Thyroid gland (tissue), 4 donors: ENCODE data around the gene IGF2BP3. TPM values are rescaled to one million over a fixed set of nuclear protein-coding genes. Genes with fewer than 3 reads are reported as not detected.
"Not testable (repeated sequence)": the region's sequence is repeated elsewhere in the genome, so short reads cannot be mapped to it uniquely, and the experiment has no call there.

Experiments used
- DNase-seq, 2 donors: peaks; one replicate each; pipeline ENCODE4 v3.0.0-alpha.2; 2019
- H3K27ac ChIP-seq, 3 donors: fragments of 200-600 bp; sonication (generic); 1 replicate in 2 of 3; 2 replicates in 1 of 3; pipeline ENCODE4 v1.5.1; 2016 to 2019; ENCODE audit warnings: mild to moderate bottlenecking in 1 of 3, moderate library complexity in 1 of 3
- H3K27me3 ChIP-seq: fragments of 200-600 bp; sonication (generic); one replicate; pipeline ENCODE4 v1.5.1; 2019
- H3K36me3 ChIP-seq, 2 donors: fragments of 200-600 bp; sonication (generic); one replicate each; pipeline ENCODE4 v1.5.1; 2016 to 2019
- H3K4me1 ChIP-seq, 2 donors: fragments of 200-600 bp; sonication (generic); one replicate each; pipeline ENCODE4 v1.5.1; 2017 to 2019
- H3K4me3 ChIP-seq, 3 donors: fragments of 200-600 bp; sonication (generic); replicated peaks in 1 of 3; 1 replicate in 2 of 3; 2 replicates in 1 of 3; pipeline ENCODE4 v1.5.1; 2016; ENCODE audit warnings: mild to moderate bottlenecking in 1 of 3
- H3K9me3 ChIP-seq: fragments of 200-600 bp; sonication (generic); one replicate; pipeline ENCODE4 v1.5.1; 2017
- CTCF ChIP-seq, 6 experiments: fragments of 200-600 bp in 3 of 6; fragments of 450-650 bp in 3 of 6; sonication (generic) in 3 of 6; IDR thresholded peaks; one replicate each; pipeline ENCODE4 v1.5.1; 2016 to 2019; ENCODE audit warnings: antibody characterized with exemption in 6 of 6, mild to moderate bottlenecking in 2 of 6, inconsistent platforms in 1 of 6, moderate library complexity in 1 of 6
- POLR2A ChIP-seq, 2 donors: fragments of 450-650 bp; IDR thresholded peaks; one replicate each; pipeline ENCODE4 v1.6.1; 2017; ENCODE audit warnings: antibody characterized with exemption in 2 of 2, mild to moderate bottlenecking in 2 of 2, moderate library complexity in 1 of 2
- WGBS, 2 donors: methylation state at CpG; one replicate each; pipeline ENCODE4 v1.1.5; 2017; 5-methylcytosine and 5-hydroxymethylcytosine counted together
- intact Hi-C: fragments of 100-400 bp; cut with DNase I; formaldehyde crosslinking; loops from one replicate; pipeline ENCODE4 v1.15.1; 2023
- total RNA-seq, 4 donors: library from RNA; depleted of rRNA; stranded (reverse); fragments of >200 nt; gene quantifications; one replicate each; pipeline ENCODE4 v1.2.3, GENCODE V29; 2016

IGF2BP3 gene
- total RNA-seq, 4 donors from 2014 or later: 0.67 to 5.2 (median 3.4) TPM

- Histone ChIP-seq H3K27me3 (no peaks in the 10 kb centered on the region), H3K4me3 (no peak overlapping the region), H3K9me3 (no peaks in the 10 kb centered on the region), H3K4me1 (no peaks in the 10 kb centered on the region), H3K27ac (no peak overlapping the region), H3K36me3 (no peaks in the 10 kb centered on the region)
- intact Hi-C loops: no loop called here
- 94 to 98% methylated on average over 5 of the region's 5 CpGs for WGBS, 2 donors
- DNase-seq: no peak
- TF ChIP-seq CTCF (IDR thresholded peaks at IDR 0.05) (no peak), POLR2A (IDR thresholded peaks at IDR 0.05) (no peak)
Observed at GRCh38 chr7:23403970-23404369, 66.3 kb downstream of the IGF2BP3 start.

- DNase-seq, H3K27ac ChIP-seq, H3K36me3 ChIP-seq, H3K4me1 ChIP-seq, intact Hi-C loops, H3K4me3 ChIP-seq, H3K9me3 ChIP-seq, H3K27me3 ChIP-seq: not testable (repeated sequence)
- 93 to 96% methylated on average over 2 of the region's 2 CpGs for WGBS, 2 donors
Observed at GRCh38 chr7:23398090-23398489, 72.2 kb downstream of the IGF2BP3 start.

- TF ChIP-seq CTCF (IDR thresholded peaks at IDR 0.05): no peak
- TF ChIP-seq POLR2A (IDR thresholded peaks at IDR 0.05): no peak
- Histone ChIP-seq H3K4me3 (no peak overlapping the region), H3K4me1 (no peaks in the 10 kb centered on the region), H3K27ac (no peak overlapping the region), H3K9me3 (no peaks in the 10 kb centered on the region), H3K36me3 (no peaks in the 10 kb centered on the region), H3K27me3 (no peaks in the 10 kb centered on the region)
- no peak for DNase-seq
- WGBS, 2 donors: 83 to 86% methylated on average over 4 of the region's 4 CpGs
- intact Hi-C loops: no loop called here
Observed at GRCh38 chr7:23397241-23397640, 73.0 kb downstream of the IGF2BP3 start.

- no peak for DNase-seq
- Histone ChIP-seq H3K4me3 (no peak overlapping the region), H3K27ac (no peak overlapping the region), H3K36me3 (no peaks in the 10 kb centered on the region), H3K27me3 (no peaks in the 10 kb centered on the region), H3K4me1 (no peaks in the 10 kb centered on the region), H3K9me3 (no peaks in the 10 kb centered on the region)
- 67 to 68% methylated on average over 3 of the region's 3 CpGs for WGBS, 2 donors
- TF ChIP-seq POLR2A (IDR thresholded peaks at IDR 0.05) (no peak), CTCF (IDR thresholded peaks at IDR 0.05) (no peak)
- intact Hi-C loops: no loop called here
Observed at GRCh38 chr7:23396222-23397015, 73.9 kb downstream of the IGF2BP3 start.

- H3K27ac ChIP-seq: no peak overlapping the region
- H3K4me1 ChIP-seq: no peaks in the 10 kb centered on the region
- TF ChIP-seq POLR2A (IDR thresholded peaks at IDR 0.05): no peak
- no peak for TF ChIP-seq CTCF (IDR thresholded peaks at IDR 0.05)
- H3K36me3 ChIP-seq: no peaks in the 10 kb centered on the region
- no peaks in the 10 kb centered on the region for H3K27me3 ChIP-seq
- 91 to 96% methylated on average over 3 of the region's 3 CpGs for WGBS, 2 donors
- intact Hi-C loops: no loop called here
- no peak overlapping the region for H3K4me3 ChIP-seq
- DNase-seq: no peak
- H3K9me3 ChIP-seq: no peaks in the 10 kb centered on the region
Observed at GRCh38 chr7:23394488-23395171, 75.7 kb downstream of the IGF2BP3 start.
